Measurements from ENCODE around the gene PHLDB1. TPM values are rescaled to one million over a fixed set of nuclear protein-coding genes. Genes with fewer than 3 reads are reported as not detected.

The PHLDB1 gene
- total RNA-seq, 3 donors from 2014 or later: 79.4 to 116 (median 115) TPM

DNA sequence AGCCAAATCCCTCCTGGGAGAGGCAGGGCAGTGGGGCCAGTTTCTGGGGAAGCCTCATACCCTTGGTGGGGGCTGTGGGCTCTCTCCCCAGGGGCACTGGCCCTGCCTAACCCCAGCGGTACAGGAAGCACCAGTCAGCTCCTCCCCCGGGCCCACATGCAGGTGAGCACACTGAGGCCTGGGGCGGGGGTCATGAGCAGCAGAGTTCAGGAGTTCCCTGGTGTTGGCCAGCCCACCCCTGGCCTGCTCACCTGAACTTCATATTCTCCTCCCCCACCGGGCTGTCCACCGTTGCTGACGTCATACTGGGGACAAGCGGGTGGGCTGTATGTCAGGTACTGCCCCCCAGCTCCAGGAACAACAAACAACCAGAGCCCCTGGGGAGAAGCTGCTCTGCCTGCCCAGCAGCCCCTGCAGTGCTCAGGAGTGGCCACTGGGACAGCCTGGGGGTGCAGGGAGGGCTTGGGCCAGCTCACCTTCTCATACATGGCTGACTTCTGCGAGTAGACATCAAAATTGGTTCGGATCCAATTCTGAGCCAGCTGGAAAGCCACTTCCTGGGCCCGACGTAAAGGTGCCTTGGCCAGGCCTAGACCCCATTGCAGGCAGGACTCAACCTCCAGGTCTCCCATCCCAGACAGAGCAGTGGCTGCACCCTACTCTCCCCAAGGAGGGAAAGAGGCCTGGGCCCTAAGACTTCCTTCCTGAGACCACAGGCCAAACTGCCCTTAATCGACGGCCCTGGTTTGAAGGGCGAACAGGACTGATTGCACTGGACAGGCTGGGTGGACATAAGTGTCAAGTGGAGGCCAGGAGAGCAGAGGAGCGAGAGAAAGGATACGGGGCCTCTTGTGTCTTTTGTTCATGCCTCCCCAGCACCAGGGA is 51.3 kb downstream of the PHLDB1 start:
- no peak overlapping the region for H3K4me3 ChIP-seq
- peak; percentile 7 for ATAC-seq
- peaks cover 9% of the 10 kb centered on the region for H3K4me1 ChIP-seq (ENCODE audit: low read depth)
- TF ChIP-seq CTCF (IDR thresholded peaks at IDR 0.05): no peak
- no peaks in the 10 kb centered on the region for H3K9me3 ChIP-seq
- peaks cover 4% of the 10 kb centered on the region for H3K36me3 ChIP-seq (ENCODE audit: low read depth)
- DNase-seq: no peak
- intact Hi-C loops (cut with DNase I, micrococcal nuclease): no loop called here

GRCh38 chr11:118659314-118659952 is 52.0 kb downstream of the PHLDB1 start:
- intact Hi-C loops (cut with DNase I, micrococcal nuclease): no loop called here
- Histone ChIP-seq H3K4me1 (ENCODE audit: low read depth) (peaks cover 9% of the 10 kb centered on the region), H3K4me3 (no peak overlapping the region), H3K9me3 (no peaks in the 10 kb centered on the region), H3K36me3 (ENCODE audit: low read depth) (peaks cover 4% of the 10 kb centered on the region)
- DNase-seq: peak; percentile 88 to 95 (median 95)
- peak; percentile 93 for TF ChIP-seq CTCF (IDR thresholded peaks at IDR 0.05)
- ATAC-seq: peak; percentile 94

DNA sequence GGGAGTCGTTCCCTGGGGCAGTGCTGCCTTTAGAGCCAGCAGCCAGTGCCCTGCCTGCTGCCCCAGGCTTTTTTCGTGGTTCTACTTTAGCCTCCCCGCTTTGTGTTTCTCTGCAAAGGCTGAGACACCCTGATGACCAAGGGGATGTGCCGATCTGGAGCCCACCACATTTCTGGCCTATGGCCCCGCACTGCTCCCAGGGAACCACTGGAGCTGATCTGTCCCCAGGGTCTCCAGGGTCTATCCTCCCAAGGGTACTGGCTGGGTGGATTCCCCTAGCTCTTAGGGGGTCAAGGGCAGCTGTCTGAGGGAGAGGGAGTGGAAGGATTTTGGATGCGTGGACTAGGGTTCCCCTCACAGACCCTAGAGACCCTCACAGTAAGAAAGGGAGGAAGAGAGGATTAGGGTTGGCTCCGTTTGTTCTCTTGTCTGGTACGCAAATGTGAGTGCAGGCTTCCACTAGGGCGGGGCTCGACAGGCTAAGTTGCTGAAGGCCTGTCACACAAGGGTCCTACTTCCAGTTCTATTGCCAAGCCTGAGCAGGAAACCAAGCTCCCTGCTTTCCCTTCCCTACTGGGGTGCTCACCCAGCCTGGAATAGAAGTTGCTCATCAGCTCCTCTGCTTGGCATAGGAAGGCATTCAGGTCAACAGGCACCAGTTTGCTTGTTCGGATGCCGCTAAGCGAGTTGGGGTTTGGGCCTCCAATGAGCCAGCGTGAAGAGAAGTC is 52.7 kb downstream of the PHLDB1 start:
- intact Hi-C loops (cut with DNase I, micrococcal nuclease): no loop called here
- no peak overlapping the region for H3K4me3 ChIP-seq

DNA sequence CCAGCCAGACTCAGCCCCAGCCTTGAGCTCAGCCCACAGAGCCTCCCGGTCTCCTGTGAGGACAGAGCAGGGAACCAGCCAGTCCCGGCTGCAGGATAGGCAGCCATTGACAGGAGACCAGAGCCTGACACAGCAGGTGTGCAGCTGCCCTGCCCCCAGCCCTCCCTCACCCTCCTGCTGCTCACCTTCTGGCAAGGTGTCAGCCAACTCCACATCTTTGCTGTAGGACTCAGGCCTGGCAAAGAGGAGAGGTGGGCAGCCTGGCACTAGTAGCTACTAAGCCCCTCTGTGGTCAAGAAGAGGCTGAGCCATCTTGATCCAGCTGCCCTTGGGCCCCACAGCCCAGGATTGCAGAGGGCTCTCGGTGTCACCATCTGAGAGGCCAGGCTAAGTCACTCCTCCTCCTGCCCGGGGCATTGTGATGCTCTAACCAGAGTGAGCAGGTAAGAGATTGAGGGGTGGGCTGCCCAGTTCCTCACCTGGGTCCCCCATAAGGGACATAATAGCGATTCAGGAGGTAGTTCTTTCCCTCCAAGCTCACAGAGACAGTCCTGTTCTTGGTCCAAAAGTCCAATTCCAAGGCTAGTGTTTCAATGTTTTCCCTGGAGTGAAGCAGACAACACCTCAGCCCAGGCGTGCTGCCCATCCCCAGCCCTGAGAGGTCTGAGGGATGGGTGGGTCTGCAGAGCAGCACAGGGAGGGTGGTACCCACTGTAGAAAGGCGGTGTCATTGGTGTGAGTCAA is 53.4 kb downstream of the PHLDB1 start:
- intact Hi-C loops (cut with DNase I, micrococcal nuclease): no loop called here
- H3K4me1 ChIP-seq (ENCODE audit: low read depth): peaks cover 9% of the 10 kb centered on the region
- peak; percentile 12 for ATAC-seq

More for the DNA sequence above, 52.7 kb downstream of the PHLDB1 start:
- H3K36me3 ChIP-seq (ENCODE audit: low read depth): peaks cover 4% of the 10 kb centered on the region
- TF ChIP-seq CTCF (IDR thresholded peaks at IDR 0.05): no peak
- H3K9me3 ChIP-seq: no peaks in the 10 kb centered on the region
- DNase-seq: no peak
- H3K4me1 ChIP-seq (ENCODE audit: low read depth): peaks cover 9% of the 10 kb centered on the region
- ATAC-seq: no peak

More for the DNA sequence above, 53.4 kb downstream of the PHLDB1 start:
- TF ChIP-seq CTCF (IDR thresholded peaks at IDR 0.05): no peak
- no peaks in the 10 kb centered on the region for H3K9me3 ChIP-seq
- no peak for DNase-seq
- peaks cover 3% of the 10 kb centered on the region for H3K36me3 ChIP-seq (ENCODE audit: low read depth)
- no peak overlapping the region for H3K4me3 ChIP-seq

Measured in mucosa of descending colon (tissue), 3 donors.